GM23338 (cell line): ENCODE measurements around the gene GRM6.

Source experiments
- CREB1 ChIP-seq: fragments of 250-450 bp; sonication (Bioruptor Pico); IDR thresholded peaks from 2 replicates; pipeline ENCODE4 v1.5.0; 2020; ENCODE audit warnings: low read depth, mild to moderate bottlenecking, moderate library complexity
- CTCF ChIP-seq, 2 experiments: fragments of 200-600 bp in 1 of 2; sonication (generic) in 1 of 2; conservative IDR thresholded peaks; 2 replicates each; pipeline versions ENCODE4 v1.5.1 to v1.6.1; 2016 to 2017; ENCODE audit warnings: antibody characterized with exemption in 2 of 2, low read depth in 2 of 2, mild to moderate bottlenecking in 2 of 2, moderate library complexity in 1 of 2
- EZH2 ChIP-seq: fragments of 200-600 bp; sonication (generic); IDR thresholded peaks from one replicate; pipeline ENCODE4 v1.8.0; 2017; ENCODE audit warnings: antibody characterized with exemption, mild to moderate bottlenecking, low read depth; ENCODE audit not compliant: unreplicated experiment
- EZH2phosphoT487 ChIP-seq: fragments of 200-600 bp; sonication (generic); IDR thresholded peaks from one replicate; pipeline ENCODE4 v1.8.1; 2018; ENCODE audit warnings: antibody characterized with exemption; ENCODE audit not compliant: unreplicated experiment
- JUNB ChIP-seq: IDR thresholded peaks from one replicate; pipeline ENCODE4 v1.6.1; 2016; ENCODE audit warnings: antibody characterized with exemption; ENCODE audit not compliant: unreplicated experiment
- NANOG ChIP-seq: IDR thresholded peaks from 2 replicates; pipeline ENCODE4 v1.6.1; 2016; ENCODE audit warnings: antibody characterized with exemption, borderline replicate concordance
- POLR2AphosphoS5 ChIP-seq: IDR thresholded peaks from 2 replicates; pipeline ENCODE4 v1.6.1; 2016; ENCODE audit warnings: antibody characterized with exemption, low read depth
- REST ChIP-seq: IDR thresholded peaks from one replicate; pipeline ENCODE4 v1.6.1; 2018; ENCODE audit warnings: antibody characterized with exemption; ENCODE audit not compliant: unreplicated experiment
- STAT1 ChIP-seq: IDR thresholded peaks from one replicate; pipeline ENCODE4 v1.6.1; 2016; ENCODE audit warnings: antibody characterized with exemption; ENCODE audit not compliant: unreplicated experiment
- ZNF114 ChIP-seq: fragments of 250-450 bp; sonication (Bioruptor Pico); IDR thresholded peaks from 2 replicates; pipeline ENCODE4 v1.5.0; 2020; ENCODE audit warnings: mild to moderate bottlenecking, moderate library complexity
- ZNF331 ChIP-seq: fragments of 250-450 bp; sonication (Bioruptor Pico); IDR thresholded peaks from 2 replicates; pipeline ENCODE4 v1.5.0; 2020; ENCODE audit warnings: low read depth, mild to moderate bottlenecking, moderate library complexity
- ZNF462 ChIP-seq: fragments of 250-450 bp; sonication (Bioruptor Pico); IDR thresholded peaks from 2 replicates; pipeline ENCODE4 v1.5.0; 2020; ENCODE audit warnings: mild to moderate bottlenecking, moderate library complexity

- no peak for TF ChIP-seq CREB1 (CRISPR knock-in tag)
- no peak for TF ChIP-seq STAT1
- TF ChIP-seq CTCF (conservative IDR thresholded peaks at IDR 0.05; ENCODE audit: low read depth in 2 of 2), result no peak
- TF ChIP-seq POLR2AphosphoS5, result no peak
- TF ChIP-seq EZH2, result no peak
- no peak for TF ChIP-seq REST
- TF ChIP-seq EZH2phosphoT487, result no peak
- no peak for TF ChIP-seq NANOG
- no peak for TF ChIP-seq JUNB
- TF ChIP-seq ZNF114, result no peak
- TF ChIP-seq ZNF462 (CRISPR knock-in tag), result no peak
- TF ChIP-seq ZNF331 (CRISPR knock-in tag), result no peak
These were observed 1.1 kb downstream of the GRM6 start for GRCh38 chr5:178993955-178994579.
